Activated gamma-delta T cell treated with anti-CD3 and anti-CD28 coated beads, Interleukin-2, amount 50 U/mL, for 16 hours (primary cell): Measurements from ENCODE around the gene CDKN2B-AS1.

Source experiments
- DNase-seq: peaks from one replicate; pipeline ENCODE4 v3.0.0-alpha.2; 2020; ENCODE audit warnings: low read depth

Gene CDKN2B-AS1

DNA sequence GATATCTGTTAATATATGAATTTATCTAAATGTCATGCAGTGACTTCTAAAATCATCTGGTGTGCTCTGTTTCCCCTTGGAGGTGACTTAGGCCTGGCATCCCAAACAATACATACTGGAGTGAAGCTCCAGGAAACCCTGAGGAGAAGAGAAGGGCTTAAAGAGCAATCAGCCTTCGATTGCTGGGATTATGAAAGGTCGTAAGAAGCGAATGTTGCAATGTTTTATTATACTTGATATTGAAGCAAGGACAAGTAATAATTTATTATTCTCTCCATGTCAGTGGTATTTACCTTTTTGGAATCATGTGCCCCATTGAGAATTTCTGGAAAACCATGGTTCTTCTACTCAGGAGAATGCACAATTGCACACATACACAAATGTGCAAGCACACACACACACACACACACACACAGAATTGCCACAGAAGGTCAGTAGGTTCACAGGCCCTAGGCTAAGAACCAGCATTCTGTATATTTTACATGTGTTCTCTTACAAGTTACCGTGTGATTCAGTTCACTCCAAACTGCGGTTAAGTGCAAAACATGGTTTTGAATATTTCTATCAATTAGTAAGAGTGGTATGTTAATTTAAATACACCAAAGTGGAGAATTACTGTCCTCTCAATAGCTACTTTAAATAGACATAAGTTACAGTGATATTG, 93.6 kb downstream of the CDKN2B-AS1 start:
- no peak for DNase-seq

DNA sequence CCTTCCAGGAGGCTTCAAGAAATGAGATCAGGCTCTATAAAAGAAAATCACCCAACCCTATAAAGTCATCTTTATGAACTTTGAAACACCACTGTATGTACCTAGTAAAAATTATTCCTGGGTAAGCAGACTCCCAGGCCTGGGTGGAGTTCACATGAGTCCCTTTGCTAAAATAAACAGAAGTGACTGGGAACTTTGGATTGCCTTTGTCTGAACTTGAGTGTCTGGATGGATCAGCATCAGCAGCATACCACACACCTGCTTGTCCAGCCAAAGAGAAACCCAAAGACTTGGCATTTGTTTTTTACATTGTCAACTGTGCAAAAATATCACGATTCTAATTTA, 94.1 kb downstream of the CDKN2B-AS1 start:
- no peak for DNase-seq

DNA sequence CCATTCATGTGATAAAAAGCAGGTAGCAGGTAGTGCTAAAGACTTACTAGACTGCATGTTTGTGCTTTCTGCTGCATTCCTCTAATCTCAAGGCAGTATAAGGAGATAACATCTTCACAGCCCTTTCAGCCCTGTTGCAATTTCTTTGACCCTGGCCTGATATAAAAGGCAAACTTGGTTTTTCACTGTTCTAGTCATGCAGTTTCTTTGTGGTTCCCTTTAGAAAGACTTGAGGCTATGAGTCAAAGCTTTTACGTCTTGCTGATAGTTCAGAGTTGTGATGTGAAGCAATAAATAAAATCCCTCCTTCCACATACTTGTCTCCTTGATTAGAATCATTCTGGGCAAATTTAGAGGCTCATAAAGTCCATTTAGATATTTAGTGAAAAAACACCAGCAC, 103.1 kb downstream of the CDKN2B-AS1 start:
- DNase-seq = no peak

DNA sequence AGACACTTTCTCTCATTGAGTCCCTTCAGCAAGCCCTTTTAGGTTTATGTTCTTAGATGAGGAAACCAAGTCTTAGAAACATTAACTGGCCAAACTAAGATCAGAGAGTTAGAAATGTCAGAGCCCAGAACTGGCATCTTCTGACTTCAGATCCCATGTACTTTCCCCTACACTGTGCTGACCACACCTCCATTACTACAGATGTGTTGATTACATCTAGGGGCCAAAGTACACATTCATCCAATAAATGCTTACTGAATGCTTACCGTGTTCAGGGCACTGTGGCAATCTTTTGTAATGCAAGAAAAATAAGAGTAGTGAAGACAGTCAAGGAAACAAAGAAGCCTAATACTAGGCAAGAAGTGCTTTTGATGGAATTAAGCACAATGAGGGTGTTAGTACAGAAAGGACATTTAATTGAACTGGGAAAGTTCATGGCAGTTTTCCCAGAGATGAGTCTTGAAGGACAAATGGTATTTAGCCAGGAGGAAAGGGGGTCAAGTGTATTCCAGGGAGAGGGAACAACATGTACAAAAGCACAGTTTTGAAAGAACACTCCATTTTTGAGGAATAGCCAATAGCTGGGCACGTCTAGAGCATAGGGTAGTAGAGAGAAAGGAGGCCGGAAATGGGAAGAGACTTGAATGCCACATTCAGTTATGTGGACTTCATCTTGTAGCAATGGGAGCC, 104.2 kb downstream of the CDKN2B-AS1 start:
- DNase-seq = no peak

DNA sequence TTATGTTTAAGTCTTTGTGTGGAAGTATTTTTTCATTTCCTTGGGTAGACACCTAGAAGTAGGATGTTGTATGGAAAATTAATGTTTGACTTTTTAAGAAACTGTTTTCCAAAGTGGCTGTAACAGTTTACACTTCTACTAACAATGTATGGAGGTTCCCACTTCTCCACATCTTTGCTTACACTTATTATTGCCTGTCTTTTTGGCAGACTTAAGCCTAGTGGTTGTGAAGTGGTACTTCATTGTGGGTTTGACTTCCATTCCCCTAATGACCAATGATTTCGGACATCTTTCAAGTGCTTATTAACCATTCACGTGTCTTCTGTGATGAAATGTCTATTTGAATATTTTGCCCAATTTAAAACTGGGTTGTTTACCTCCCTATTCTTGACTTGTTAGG, 106.0 kb downstream of the CDKN2B-AS1 start:
- no peak for DNase-seq

DNA sequence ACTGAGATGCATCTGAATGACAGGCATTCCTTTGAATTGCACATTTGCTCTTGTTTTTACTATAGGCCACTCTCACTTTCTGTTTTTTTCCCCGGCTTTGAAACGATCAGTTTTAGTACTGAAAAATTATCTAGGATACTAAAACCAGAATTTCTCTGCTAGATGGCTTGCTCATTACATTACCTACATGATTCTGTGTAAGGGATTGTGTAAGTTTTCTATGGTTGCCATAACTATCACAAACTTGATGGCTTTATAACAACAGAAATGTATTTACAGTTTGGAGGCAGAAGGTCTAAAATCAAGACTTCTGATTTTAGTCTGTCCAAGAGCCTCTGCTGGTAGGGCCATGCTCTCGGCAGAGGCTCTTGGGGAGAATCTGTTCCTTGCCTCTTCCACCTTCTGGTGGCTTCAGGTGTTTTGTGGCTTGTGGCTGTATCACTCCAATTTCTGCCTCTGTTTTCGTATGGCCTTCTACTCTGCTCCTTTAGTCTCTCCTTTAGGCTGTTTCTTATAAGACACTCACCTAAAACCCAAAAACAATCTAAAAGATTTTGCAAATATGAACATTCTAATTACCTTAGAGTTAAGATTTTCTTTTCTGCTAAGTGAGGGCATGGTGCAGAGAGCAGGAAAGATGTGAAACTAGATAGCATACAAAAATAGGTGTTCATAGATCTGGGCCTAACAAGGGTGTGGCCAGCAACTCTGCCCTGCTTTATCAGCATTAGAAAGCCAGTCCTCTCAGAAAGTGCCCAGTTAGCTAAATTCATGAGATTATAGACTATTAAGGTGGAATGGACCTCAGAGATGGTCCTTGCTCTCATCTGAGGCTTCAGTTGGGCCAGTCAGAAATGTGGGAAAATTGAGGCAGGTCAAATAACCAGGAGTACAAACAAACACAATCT, 107.8 kb downstream of the CDKN2B-AS1 start:
- DNase-seq = no peak

DNA sequence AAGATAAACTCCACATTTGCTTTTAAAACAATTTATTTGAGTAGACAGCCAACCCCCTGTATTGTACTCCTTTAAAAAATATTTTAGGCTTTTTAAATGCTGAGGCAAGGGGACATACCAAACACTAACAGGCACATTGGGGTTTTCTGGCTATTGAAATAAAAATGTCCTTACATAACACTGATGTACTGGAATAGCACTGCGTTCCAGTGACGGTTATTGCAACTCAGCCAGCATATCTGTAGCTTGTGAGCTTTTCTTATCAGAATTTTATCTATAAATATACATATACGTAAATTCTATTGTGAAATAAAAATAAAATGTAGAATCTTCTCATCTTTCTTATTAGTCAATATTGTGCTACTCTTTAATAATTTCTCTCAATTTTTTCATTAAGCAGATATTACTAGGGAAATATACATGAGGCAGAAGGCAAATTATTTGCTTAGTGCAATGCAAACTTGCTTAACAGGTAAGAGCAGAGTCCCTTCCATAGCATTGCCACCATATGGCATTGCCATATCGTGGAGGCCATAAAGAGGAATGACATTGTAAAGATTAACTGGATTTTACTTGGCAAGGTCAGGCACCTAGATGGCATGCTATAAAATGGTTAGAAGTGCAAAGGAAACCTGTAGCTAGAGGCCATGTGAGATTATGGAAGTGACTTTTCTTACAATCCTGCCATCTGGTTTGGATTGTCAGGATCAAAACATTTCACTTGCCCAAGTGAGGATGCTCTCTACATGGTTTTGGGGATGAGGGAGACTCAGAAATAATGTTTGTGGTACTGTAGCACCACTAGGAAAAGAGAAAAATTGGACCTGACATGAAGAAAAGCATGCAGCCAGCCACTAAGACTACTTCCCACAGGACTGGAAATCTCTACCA, 109.3 kb downstream of the CDKN2B-AS1 start:
- no peak for DNase-seq

DNA sequence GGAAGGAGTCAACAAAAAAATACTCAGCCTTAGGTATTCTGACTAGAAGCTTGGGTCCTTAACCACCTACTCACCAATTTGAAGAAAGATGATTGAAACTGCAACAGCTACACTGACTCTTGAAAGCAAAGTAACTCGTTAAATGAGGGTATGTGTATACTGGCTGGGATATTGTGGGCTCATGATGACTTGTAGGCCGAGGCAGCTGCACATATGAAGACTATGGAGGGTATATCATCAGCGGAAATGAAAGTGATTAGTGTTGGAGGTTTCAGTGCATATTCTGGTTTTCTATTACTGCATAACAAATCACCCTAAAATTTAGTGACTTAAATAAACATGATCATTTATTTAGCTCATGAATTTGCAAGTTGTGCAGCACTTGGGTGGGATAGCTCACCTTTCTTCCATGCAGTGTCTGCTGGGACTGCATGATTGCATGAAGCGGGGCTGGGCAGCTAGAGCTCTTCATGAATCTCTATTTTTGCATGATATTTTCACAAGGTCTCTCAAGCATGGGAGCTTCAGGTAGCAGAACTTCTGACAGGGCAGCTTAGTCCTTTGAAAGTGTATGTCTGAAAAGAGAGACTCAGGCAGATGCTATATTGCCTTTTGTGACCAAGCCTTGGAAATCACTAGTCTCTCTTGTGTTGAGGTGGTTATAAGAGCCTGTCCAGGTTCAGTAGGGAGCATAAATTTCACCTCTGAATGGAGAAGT, 110.6 kb downstream of the CDKN2B-AS1 start:
- no peak for DNase-seq

DNA sequence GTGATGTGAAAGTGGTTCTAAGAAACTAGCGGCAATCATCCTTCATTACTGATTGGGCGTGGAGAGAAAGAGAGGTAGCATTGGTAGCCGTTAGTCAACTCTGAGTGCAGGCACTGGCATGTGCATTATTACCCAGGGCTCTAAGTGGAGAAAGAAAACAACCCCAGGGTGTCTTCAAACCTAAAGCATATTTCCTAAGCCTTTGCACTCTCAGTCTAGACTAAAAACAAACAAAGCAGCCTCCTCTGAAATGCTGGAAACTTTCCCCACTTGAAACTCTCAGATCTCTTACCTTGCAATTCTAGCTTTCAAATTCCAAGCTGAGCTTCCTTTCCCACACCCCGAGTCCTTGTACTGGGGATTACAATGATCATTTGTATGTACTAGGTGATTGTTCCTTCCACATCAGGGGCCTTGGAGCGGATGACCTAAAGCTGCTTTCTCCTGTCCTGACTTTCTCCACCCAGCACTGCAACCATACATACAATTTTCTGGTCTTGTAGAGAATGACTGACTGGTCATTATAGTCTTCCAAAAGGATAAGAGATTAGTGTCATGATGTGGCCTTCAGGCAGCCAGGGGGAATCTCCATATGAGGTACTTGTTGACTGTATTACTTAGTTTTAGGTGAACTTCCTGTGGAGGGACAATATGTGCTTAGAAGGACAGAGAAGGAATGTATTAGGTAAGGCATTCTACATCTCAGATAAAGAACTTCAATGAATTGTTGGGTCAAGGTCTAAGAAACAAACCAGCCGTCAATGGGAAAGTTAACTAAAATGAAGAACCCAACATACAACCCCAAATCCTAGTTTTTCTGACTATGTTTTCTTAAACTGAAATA, 112.8 kb downstream of the CDKN2B-AS1 start:
- no peak for DNase-seq

DNA sequence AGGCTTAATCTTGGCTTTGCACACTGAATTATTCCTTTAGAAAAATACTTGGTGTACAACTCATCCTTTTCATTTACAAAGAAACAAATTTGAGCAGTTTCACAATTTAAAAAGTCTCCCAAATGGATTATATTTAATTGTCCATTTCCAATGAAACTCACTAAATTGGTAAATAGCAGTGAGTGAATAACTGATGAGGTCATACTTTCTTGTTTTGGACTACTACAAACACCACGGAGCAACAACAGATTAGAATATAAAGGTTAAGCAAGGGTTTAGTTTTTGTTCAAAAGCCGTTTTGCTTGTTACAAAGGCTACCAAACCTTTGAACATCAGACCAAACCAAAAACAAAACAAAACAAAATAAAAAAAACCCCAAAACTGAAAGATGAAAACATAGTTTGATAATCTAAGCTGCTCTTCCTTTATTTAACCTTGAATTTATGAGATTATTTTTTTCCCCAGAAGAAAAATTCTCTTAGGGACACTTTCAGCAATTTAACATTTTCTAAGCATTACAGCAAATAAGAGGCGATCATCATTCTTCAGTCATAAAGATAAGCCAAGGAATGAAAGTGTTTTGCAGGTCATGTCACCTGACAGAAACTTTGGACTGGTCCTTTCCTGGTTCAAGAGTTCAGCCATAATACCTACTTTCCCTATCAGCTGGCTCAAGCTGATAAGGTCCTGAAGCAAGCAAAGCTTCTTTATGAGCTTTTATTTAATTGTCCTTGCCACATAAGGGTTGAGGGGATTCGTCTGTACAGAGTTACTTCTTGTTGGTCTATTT, 114.2 kb downstream of the CDKN2B-AS1 start:
- no peak for DNase-seq

DNA sequence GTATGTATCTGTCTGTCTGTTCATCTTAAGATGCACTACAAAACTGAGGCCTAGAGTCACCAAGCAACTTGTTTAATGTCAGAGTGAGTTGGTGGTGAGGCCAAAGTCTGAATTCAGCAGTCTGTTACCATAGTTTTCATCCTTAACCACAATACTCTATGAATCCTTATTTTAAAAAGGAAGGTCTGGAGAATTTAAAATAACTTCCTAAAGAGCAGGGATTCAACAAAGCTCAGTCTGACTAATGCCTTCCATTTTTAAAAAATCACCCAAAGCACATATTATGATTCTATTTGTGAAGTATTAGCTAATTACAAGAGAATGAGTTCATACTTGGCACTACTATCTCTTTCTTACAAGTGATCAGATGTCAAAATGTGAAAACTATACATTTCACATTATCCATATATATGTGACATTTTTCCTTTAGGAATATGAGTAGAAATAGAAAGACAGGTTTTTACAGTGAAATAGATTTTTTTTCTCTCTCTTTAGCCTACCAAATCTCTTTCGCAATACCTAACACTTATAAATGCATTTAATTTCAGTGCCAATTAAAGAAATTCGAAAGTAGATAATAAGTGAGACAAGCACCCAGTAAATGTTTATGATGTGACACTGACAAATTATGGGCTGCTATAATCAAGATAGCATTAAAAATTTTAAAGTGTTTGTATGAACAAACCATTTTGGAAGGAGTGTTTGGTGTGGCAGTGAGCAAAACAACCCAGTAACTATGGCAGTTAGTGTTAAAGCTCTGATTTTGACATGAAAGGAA, 116.8 kb downstream of the CDKN2B-AS1 start:
- no peak for DNase-seq

DNA sequence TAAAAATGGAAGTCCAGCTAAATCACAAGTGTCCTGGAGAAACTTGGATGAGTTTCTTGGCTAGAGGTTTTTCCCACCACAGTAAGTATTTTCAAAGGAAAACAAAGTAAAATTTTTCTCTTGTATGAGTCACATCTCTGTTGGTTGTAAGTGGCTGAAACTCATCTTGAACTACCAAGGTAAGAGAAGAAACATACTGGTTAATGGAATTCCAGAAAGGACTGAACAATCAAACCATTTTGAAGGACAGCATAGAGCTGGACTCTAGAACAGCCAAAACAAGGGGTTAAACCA, 117.3 kb downstream of the CDKN2B-AS1 start:
- DNase-seq = no peak

DNA sequence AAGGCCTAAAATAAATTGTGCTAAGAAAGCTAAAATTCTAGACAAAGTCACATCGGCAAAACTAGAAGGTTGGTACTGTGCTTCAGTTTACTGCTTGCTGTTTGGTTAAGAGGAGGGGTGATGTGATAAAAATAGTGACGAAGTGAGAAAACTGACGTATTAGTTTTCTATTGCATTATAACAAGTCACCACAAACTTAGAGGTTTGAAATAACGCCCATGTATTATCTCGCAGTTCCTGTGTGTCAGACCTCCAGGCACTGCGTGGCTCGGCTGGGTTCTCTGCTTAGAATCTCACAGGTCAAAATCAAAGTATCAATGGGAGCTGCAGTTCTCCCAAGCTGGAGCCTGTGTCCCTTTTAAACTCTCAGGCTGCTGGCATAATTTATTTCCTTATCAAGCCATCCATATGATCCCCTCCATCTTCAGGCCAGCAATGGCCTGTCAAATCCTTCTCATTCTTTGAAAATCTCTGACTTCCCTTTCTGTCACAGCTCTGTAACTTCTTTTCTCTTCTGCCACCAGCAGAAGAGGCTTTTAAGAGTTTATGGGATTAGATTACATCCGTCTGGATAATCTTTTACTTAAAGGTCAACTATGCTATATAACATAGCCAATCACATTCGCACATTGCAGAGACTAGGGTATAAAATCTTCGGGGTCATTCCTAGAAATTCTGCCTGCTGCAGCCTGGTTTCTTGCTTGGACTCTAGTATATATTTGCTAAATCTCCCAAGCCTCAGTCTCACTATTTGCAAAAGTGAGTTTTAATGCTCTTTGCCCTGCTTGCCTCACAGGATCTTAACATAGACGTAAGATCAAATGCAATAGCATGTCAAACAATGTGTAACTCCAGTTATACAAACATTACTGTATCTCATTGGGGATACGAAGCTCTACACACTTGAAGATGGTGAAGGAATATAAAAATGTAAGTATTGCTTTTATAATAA, 118.6 kb downstream of the CDKN2B-AS1 start:
- no peak for DNase-seq

DNA sequence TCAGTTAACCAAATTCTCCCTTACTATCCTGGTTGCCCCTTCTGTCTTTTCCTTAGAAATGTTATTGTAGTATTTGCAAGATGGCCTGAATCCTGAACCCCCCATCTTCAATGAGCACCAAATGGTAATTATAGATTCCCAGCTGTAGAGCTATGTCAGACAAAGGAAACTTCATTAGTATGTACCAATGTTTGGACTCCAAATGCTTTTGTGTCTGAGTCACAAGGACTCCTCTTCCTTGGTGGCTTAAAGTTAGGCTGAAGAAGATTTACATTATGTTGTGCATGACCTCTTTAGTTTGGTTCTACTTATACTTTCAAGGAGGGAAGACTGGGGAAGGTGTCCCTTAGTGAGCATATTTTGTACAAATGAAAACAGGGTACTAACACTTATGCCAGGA, 120.4 kb downstream of the CDKN2B-AS1 start:
- no peak for DNase-seq

DNA sequence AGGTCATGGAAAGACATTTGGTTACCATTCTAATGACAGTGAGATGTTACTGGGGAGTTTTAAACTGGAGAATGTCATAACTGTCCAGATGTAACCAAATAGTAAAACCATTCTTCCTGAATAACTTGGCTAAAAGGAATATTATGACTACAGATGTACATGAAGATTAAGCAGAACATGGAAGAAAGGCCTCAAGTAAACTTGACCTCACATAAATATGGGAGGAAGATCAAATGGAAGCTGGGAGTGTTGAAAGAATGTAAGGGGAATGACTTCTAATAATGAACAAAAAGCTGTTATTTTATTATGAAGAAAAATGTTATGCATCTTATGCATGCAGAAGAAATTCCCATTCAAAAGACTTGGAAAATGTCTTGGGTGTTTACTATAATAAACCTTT, 122.2 kb downstream of the CDKN2B-AS1 start:
- DNase-seq = no peak

DNA sequence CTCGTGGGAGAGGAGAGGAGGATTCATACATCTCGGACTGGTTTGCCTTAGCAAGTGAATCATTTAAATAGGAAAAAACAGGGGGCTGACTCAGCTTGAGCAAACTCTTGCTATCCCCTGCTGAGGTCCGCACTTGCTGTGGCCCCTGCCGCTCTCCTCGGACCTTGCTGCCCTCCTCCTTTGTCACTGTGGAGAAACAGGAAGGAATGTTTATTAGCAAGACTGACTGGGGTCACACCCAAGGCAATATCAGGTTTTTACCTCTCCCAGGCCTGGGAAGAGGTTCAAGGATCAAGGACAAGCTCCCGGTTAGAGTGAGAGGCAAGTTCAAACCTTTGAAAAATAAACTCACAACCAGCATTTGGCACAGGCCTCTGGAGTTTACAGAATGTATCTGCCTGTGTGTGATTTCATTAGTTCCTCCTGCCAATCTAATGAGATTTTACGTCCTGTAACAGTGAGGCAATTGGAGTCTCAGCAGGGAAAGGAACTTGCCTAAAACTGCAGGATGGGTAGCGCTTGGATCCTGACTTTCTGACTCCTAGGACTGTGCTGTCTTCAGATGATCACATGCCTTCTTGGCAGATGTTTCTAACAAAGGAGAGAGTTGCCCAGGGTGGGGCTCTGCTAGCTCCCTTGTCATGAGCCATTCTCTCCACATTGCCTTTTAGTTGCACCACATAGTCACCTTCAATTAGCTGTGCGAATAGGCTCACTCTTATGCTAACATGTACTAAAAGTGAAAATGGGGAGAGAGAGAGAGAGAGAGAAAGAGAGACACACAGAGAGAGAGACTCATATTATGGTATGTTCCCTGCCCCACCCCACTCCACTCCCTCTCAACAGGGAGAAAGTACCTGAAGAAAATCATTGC, 123.2 kb downstream of the CDKN2B-AS1 start:
- no peak for DNase-seq
